Small intestine (tissue), 7 donors: Measurements from ENCODE around the gene PET100. TPM values are rescaled to one million over a fixed set of nuclear protein-coding genes. Genes with fewer than 3 reads are reported as not detected.
A peak's percentile ranks its signal among the peaks of the same experiment; 100 is the strongest.

ENCODE experiments used
- DNase-seq, 2 donors: peaks; one replicate each; pipeline versions ENCODE4 v3.0.0 to v3.0.0-alpha.2; 2013
- FAIRE-seq: peaks from 2 replicates; lab custom pipeline; 2012; peaks lifted over from hg19 to GRCh38; lab: Jason Lieb, UNC
- H3K27ac ChIP-seq, 3 donors: one replicate each; pipeline ENCODE4 v1.5.1; 2013; ENCODE audit warnings: low read length in 2 of 3, mild to moderate bottlenecking in 2 of 3, control low read depth in 1 of 3, inconsistent platforms in 1 of 3, low read depth in 1 of 3, moderate library complexity in 1 of 3
- H3K27me3 ChIP-seq, 3 donors: one replicate each; pipeline ENCODE4 v1.6.1; 2013; ENCODE audit warnings: low read length in 3 of 3, inconsistent platforms in 1 of 3; ENCODE audit not compliant: control insufficient read depth in 3 of 3, insufficient read depth in 3 of 3
- H3K36me3 ChIP-seq, 3 donors: one replicate each; pipeline ENCODE4 v1.6.1; 2013; ENCODE audit warnings: low read length in 3 of 3, inconsistent platforms in 1 of 3, low read depth in 1 of 3, mild to moderate bottlenecking in 1 of 3, moderate library complexity in 1 of 3; ENCODE audit not compliant: control insufficient read depth in 3 of 3, insufficient read depth in 2 of 3
- H3K4me1 ChIP-seq, 3 donors: one replicate each; pipeline ENCODE4 v1.6.1; 2013; ENCODE audit warnings: low read length in 2 of 3, inconsistent platforms in 1 of 3, low read depth in 1 of 3, mild to moderate bottlenecking in 1 of 3, moderate library complexity in 1 of 3; ENCODE audit not compliant: control insufficient read depth in 3 of 3, insufficient read depth in 2 of 3
- H3K4me3 ChIP-seq, 3 donors: one replicate each; pipeline ENCODE4 v1.5.1; 2013; ENCODE audit warnings: low read length in 3 of 3, control low read depth in 1 of 3, inconsistent platforms in 1 of 3, low read depth in 1 of 3, mild to moderate bottlenecking in 1 of 3, moderate library complexity in 1 of 3
- H3K9me3 ChIP-seq, 2 donors: one replicate each; pipeline ENCODE4 v1.6.1; 2013; ENCODE audit warnings: low read depth in 1 of 2, low read length in 1 of 2; ENCODE audit not compliant: control insufficient read depth in 2 of 2, insufficient read depth in 1 of 2
- WGBS, 3 donors: extraction: QIAGEN DNeasy Blood & Tissue Kit; methylation state at CpG; one replicate each; pipeline ENCODE4 v1.1.7; 2013; 5-methylcytosine and 5-hydroxymethylcytosine counted together
- polyA plus RNA-seq, 4 donors: library from polyadenylated mRNA; stranded (reverse) in 3 of 4; unstranded in 1 of 4; fragments of 200-250 nt in 3 of 4; fragments of 120-200 nt in 1 of 4; gene quantifications; one replicate each; pipeline versions ENCODE4 v1.2.1 to v1.2.3, GENCODE V29; 2013
- donor health status: healthy with polysubstance abuse.
- donor health status: control.
- donor health status: control.
- donor health status: Bipolar disorder and iron deficiency.
- donor health status: healthy.

The PET100 gene
- polyA plus RNA-seq, 4 donors = 43.7 to 149 (median 104) TPM

GRCh38 chr19:7617735-7618134 lies 11.9 kb upstream of the PET100 start:
- 88 to 90% (median 89%) methylated on average over 28 of the region's 28 CpGs for WGBS, 3 donors
- H3K36me3 ChIP-seq = peaks cover 19 to 87% (median 25%) of the 10 kb centered on the region in 3 donors
- no peak for DNase-seq
- no peak for FAIRE-seq
- H3K4me1 ChIP-seq = peaks cover 0 to 8% (median 3%) of the 10 kb centered on the region in 3 donors
- no peaks in the 10 kb centered on the region for H3K27me3 ChIP-seq
- H3K4me3 ChIP-seq = no peak overlapping the region
- no peak overlapping the region for H3K27ac ChIP-seq
- no peaks in the 10 kb centered on the region for H3K9me3 ChIP-seq

GRCh38 chr19:7618348-7618747 lies 11.2 kb upstream of the PET100 start:
- Histone ChIP-seq H3K27me3 (no peaks in the 10 kb centered on the region), H3K4me1 (peaks cover 0 to 8% (median 3%) of the 10 kb centered on the region in 3 donors), H3K4me3 (no peak overlapping the region), H3K9me3 (no peaks in the 10 kb centered on the region), H3K36me3 (peaks cover 24 to 89% (median 25%) of the 10 kb centered on the region in 3 donors), H3K27ac (peak overlapping the region in 2 of 3 donors; percentile 76 to 85)
- WGBS, 3 donors = 63 to 77% (median 66%) methylated on average over 4 of the region's 4 CpGs
- FAIRE-seq = no peak
- no peak for DNase-seq

- Histone ChIP-seq H3K4me3 (no peak overlapping the region), H3K36me3 (peaks cover 25 to 89% (median 25%) of the 10 kb centered on the region in 3 donors), H3K9me3 (no peaks in the 10 kb centered on the region), H3K27ac (peak overlapping the region in 2 of 3 donors; percentile 76 to 85), H3K27me3 (no peaks in the 10 kb centered on the region), H3K4me1 (peaks cover 0 to 8% (median 3%) of the 10 kb centered on the region in 3 donors)
- 14 to 64% (median 38%) methylated on average over 19 to 21 of the region's 21 CpGs for WGBS, 3 donors
- no peak for FAIRE-seq
- peak; percentile 42 to 94 for DNase-seq
Observed at GRCh38 chr19:7618771-7619510, 10.7 kb upstream of the PET100 start.

- Histone ChIP-seq H3K27me3 (no peaks in the 10 kb centered on the region), H3K36me3 (peaks cover 25 to 92% (median 30%) of the 10 kb centered on the region in 3 donors), H3K4me3 (no peak overlapping the region), H3K4me1 (peaks cover 0 to 8% (median 3%) of the 10 kb centered on the region in 3 donors), H3K27ac (peak overlapping the region in 2 of 3 donors; percentile 56 to 76), H3K9me3 (no peaks in the 10 kb centered on the region)
- WGBS, 3 donors = 68 to 87% (median 79%) methylated on average over 39 to 48 of the region's 48 CpGs
- FAIRE-seq (no peak), DNase-seq (no peak)
Observed at GRCh38 chr19:7619671-7620441, 9.7 kb upstream of the PET100 start.

- WGBS, 3 donors = 94% methylated on average over 51 to 57 of the region's 57 CpGs
- Histone ChIP-seq H3K4me1 (peaks cover 0 to 8% (median 3%) of the 10 kb centered on the region in 3 donors), H3K27me3 (no peaks in the 10 kb centered on the region), H3K4me3 (no peak overlapping the region), H3K36me3 (peaks cover 25 to 95% (median 25%) of the 10 kb centered on the region in 3 donors), H3K9me3 (no peaks in the 10 kb centered on the region), H3K27ac (no peak overlapping the region)
- no peak for DNase-seq
- FAIRE-seq = no peak
Observed at GRCh38 chr19:7620442-7621412, 8.9 kb upstream of the PET100 start.

GRCh38 chr19:7622933-7623685 lies 6.5 kb upstream of the PET100 start:
- WGBS, 3 donors = 79 to 88% (median 87%) methylated on average over 16 of the region's 16 CpGs
- peaks cover 18 to 98% (median 19%) of the 10 kb centered on the region in 3 donors for H3K36me3 ChIP-seq

GRCh38 chr19:7623725-7624603 lies 5.6 kb upstream of the PET100 start:
- peaks cover 18 to 91% (median 19%) of the 10 kb centered on the region in 3 donors for H3K36me3 ChIP-seq
- H3K4me1 ChIP-seq = peaks cover 3 to 9% (median 8%) of the 10 kb centered on the region in 3 donors
- no peak for FAIRE-seq
- H3K4me3 ChIP-seq = no peak overlapping the region
- no peak overlapping the region for H3K27ac ChIP-seq
- no peak for DNase-seq
- H3K9me3 ChIP-seq = no peaks in the 10 kb centered on the region
- WGBS, 3 donors = 93 to 94% (median 94%) methylated on average over 39 of the region's 39 CpGs
- H3K27me3 ChIP-seq = no peaks in the 10 kb centered on the region

More at GRCh38 chr19:7622933-7623685, 6.5 kb upstream of the PET100 start:
- DNase-seq = no peak
- Histone ChIP-seq H3K27me3 (no peaks in the 10 kb centered on the region), H3K27ac (no peak overlapping the region), H3K9me3 (no peaks in the 10 kb centered on the region), H3K4me3 (no peak overlapping the region), H3K4me1 (peaks cover 0 to 8% (median 3%) of the 10 kb centered on the region in 3 donors)
- no peak for FAIRE-seq
